SK-N-SH (cell line): ENCODE data around the gene DPEP3.

ENCODE experiments used
- FOXM1 ChIP-seq: IDR thresholded peaks from 2 replicates; pipeline ENCODE4 v1.4.0; 2012; ENCODE audit warnings: low read depth, mild to moderate bottlenecking
- GABPA ChIP-seq: IDR thresholded peaks from 2 replicates; pipeline ENCODE4 v1.4.0; 2012; ENCODE audit warnings: low read depth, mild to moderate bottlenecking
- IRF3 ChIP-seq: fragments of 150-350 bp; IDR thresholded peaks from 2 replicates; pipeline ENCODE4 v1.6.1; 2016; ENCODE audit warnings: mild to moderate bottlenecking, low read depth, low read length
- MAX ChIP-seq: IDR thresholded peaks from 2 replicates; pipeline ENCODE4 v1.4.0; 2012; ENCODE audit warnings: low read depth
- MEF2A ChIP-seq: IDR thresholded peaks from 2 replicates; pipeline ENCODE4 v1.4.0; 2012; ENCODE audit warnings: low read depth, borderline replicate concordance
- POLR2AphosphoS5 ChIP-seq: IDR thresholded peaks from 2 replicates; pipeline ENCODE4 v1.6.1; 2012; ENCODE audit warnings: low read depth, low read length
- RAD21 ChIP-seq: IDR thresholded peaks from 2 replicates; pipeline ENCODE4 v1.6.1; 2012; ENCODE audit warnings: mild to moderate bottlenecking, low read length
- RCOR1 ChIP-seq: fragments of 150-350 bp; IDR thresholded peaks from 2 replicates; pipeline ENCODE4 v1.6.1; 2017; ENCODE audit warnings: antibody characterized with exemption, low read length
- SIN3A ChIP-seq: IDR thresholded peaks from 2 replicates; pipeline ENCODE4 v1.6.1; 2012; ENCODE audit warnings: low read depth, mild to moderate bottlenecking, low read length, moderate library complexity, borderline replicate concordance
- TAF1 ChIP-seq: IDR thresholded peaks from 2 replicates; pipeline ENCODE4 v1.6.1; 2012; ENCODE audit warnings: low read depth, mild to moderate bottlenecking, low read length, moderate library complexity, borderline replicate concordance
- USF2 ChIP-seq: fragments of 150-350 bp; IDR thresholded peaks from 2 replicates; pipeline ENCODE4 v1.6.1; 2017; ENCODE audit warnings: antibody characterized with exemption, low read length, low read depth, borderline replicate concordance
- TF ChIP-seq, protein P1 (sequence below): fragments of 200-600 bp; sonication (generic); IDR thresholded peaks from 2 replicates; pipeline ENCODE4 v1.6.1; 2017; ENCODE audit warnings: antibody characterized with exemption, mild to moderate bottlenecking, moderate library complexity
- TF ChIP-seq, protein P2 (sequence below): IDR thresholded peaks from 2 replicates; pipeline ENCODE4; 2012

DNA sequence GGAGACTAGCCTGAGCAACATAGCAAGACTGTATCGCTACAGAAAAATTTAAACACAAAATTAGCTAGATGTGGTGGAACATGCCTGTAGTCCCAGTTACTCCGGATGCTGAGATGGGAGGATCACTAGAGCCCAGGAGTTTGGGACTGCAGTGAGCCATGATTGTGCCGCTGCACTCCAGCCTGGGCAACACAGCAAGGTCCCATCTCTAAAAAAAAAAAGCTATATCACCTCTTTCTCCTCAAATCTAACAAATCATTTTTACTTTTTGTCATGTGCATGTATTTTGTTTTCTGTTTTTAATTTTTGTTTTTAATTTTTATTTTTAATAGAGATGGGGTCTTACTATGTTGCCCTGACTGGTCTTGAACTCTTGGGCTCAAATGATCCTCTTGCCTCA lies 48.7 kb upstream of the DPEP3 start:
- TF ChIP-seq, protein P1, sequence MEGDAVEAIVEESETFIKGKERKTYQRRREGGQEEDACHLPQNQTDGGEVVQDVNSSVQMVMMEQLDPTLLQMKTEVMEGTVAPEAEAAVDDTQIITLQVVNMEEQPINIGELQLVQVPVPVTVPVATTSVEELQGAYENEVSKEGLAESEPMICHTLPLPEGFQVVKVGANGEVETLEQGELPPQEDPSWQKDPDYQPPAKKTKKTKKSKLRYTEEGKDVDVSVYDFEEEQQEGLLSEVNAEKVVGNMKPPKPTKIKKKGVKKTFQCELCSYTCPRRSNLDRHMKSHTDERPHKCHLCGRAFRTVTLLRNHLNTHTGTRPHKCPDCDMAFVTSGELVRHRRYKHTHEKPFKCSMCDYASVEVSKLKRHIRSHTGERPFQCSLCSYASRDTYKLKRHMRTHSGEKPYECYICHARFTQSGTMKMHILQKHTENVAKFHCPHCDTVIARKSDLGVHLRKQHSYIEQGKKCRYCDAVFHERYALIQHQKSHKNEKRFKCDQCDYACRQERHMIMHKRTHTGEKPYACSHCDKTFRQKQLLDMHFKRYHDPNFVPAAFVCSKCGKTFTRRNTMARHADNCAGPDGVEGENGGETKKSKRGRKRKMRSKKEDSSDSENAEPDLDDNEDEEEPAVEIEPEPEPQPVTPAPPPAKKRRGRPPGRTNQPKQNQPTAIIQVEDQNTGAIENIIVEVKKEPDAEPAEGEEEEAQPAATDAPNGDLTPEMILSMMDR, result no peak
- TF ChIP-seq USF2 (no peak), MEF2A (no peak), TAF1 (no peak), MAX (no peak), FOXM1 (no peak), GABPA (no peak), POLR2AphosphoS5 (no peak), SIN3A (no peak), IRF3 (no peak), RCOR1 (no peak), RAD21 (no peak)
- TF ChIP-seq, protein P2, sequence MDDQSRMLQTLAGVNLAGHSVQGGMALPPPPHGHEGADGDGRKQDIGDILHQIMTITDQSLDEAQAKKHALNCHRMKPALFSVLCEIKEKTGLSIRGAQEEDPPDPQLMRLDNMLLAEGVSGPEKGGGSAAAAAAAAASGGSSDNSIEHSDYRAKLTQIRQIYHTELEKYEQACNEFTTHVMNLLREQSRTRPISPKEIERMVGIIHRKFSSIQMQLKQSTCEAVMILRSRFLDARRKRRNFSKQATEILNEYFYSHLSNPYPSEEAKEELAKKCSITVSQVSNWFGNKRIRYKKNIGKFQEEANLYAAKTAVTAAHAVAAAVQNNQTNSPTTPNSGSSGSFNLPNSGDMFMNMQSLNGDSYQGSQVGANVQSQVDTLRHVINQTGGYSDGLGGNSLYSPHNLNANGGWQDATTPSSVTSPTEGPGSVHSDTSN, result no peak
